Mesothelial cell of epicardium (in vitro differentiated cells): ENCODE data around the gene DENND6B. TPM values are rescaled to one million over a fixed set of nuclear protein-coding genes. Genes with fewer than 3 reads are reported as not detected.

Source experiments
- DNase-seq, 2 experiments: peaks; one replicate each; pipeline ENCODE4 v3.0.0; 2021; ENCODE audit warnings: low spot score in 2 of 2; ENCODE audit not compliant: unreplicated experiment in 2 of 2
- H3K27ac Mint-ChIP-seq: 2 replicates; pipeline ENCODE4 v1.8.0; 2021; ENCODE audit warnings: mixed read lengths
- H3K27me3 Mint-ChIP-seq: 2 replicates; pipeline ENCODE4 v1.8.0; 2021; ENCODE audit warnings: low read depth, mixed read lengths
- H3K36me3 Mint-ChIP-seq: 2 replicates; pipeline ENCODE4 v1.8.0; 2021; ENCODE audit warnings: mixed read lengths
- H3K4me1 Mint-ChIP-seq: 2 replicates; pipeline ENCODE4 v1.8.0; 2021; ENCODE audit warnings: mixed read lengths
- H3K4me3 Mint-ChIP-seq: 2 replicates; pipeline ENCODE4 v1.8.0; 2021; ENCODE audit warnings: mild to moderate bottlenecking, moderate library complexity, mixed read lengths
- H3K9me3 Mint-ChIP-seq: 2 replicates; pipeline ENCODE4 v1.8.0; 2021; ENCODE audit warnings: mixed read lengths
- total RNA-seq: library from RNA; stranded (reverse); gene quantifications from 3 replicates; pipeline ENCODE4 v1.2.1, GENCODE V29; 2021
- TF ChIP-seq, protein P1 (sequence below): fragments of 200-600 bp; sonication (generic); IDR thresholded peaks from one replicate; pipeline ENCODE4 v1.5.0; 2021; ENCODE audit warnings: antibody characterized with exemption; ENCODE audit not compliant: unreplicated experiment

Gene DENND6B
- total RNA-seq, 1 donor from 2014 or later: 19.2 TPM

DNA sequence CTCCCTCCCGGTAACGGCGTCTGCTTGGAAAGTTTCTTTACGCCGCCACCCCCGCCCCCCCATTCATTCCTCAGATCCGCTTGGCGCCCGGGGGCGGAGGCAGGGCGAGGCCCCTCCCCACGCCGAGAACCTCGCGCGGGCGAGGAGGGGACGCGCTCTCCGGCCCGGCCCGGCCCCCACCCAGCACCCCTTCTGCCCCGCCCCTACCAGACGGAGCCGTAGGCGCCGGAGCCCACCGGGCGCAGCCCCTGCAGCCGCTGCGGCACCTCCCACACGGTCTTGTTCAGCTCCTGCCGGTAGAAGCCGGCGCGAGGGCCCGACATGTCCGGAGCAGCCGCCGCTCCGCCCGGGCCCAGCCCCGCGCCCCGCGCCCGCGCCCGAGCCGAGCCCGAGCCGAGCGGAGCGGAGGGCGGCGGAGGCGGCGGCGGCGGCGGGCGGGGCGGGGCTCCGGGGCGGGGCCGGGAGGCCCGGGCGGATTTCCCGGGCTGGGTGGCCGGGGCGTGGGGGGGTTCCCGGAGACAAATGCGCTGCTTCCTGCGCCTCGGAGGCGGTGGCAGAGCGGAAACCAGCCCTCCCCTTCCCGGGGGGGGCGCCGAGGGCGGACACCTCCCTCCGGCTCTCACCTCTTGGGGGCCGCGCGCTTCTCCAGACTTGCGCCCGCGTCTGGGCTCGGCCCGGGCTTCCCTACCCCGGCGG, 56.7 kb downstream of the DENND6B start, which contains the start of gene MAPK11:
TSS of gene MAPK11 (minus strand) at position 411 of the 696 bp plus-strand sequence. CDS start at position 323, 88 bp downstream.
- peaks cover 10% of the 10 kb centered on the region for H3K36me3 Mint-ChIP-seq
- peak within 1 kb of the TSS; percentile 64 for H3K4me3 Mint-ChIP-seq
- H3K27ac Mint-ChIP-seq: no peak within 1 kb of the TSS
- peaks cover 25% of the 10 kb centered on the region for H3K27me3 Mint-ChIP-seq
- no peak for DNase-seq
- TF ChIP-seq, protein P1, sequence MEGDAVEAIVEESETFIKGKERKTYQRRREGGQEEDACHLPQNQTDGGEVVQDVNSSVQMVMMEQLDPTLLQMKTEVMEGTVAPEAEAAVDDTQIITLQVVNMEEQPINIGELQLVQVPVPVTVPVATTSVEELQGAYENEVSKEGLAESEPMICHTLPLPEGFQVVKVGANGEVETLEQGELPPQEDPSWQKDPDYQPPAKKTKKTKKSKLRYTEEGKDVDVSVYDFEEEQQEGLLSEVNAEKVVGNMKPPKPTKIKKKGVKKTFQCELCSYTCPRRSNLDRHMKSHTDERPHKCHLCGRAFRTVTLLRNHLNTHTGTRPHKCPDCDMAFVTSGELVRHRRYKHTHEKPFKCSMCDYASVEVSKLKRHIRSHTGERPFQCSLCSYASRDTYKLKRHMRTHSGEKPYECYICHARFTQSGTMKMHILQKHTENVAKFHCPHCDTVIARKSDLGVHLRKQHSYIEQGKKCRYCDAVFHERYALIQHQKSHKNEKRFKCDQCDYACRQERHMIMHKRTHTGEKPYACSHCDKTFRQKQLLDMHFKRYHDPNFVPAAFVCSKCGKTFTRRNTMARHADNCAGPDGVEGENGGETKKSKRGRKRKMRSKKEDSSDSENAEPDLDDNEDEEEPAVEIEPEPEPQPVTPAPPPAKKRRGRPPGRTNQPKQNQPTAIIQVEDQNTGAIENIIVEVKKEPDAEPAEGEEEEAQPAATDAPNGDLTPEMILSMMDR: no peak
- H3K9me3 Mint-ChIP-seq: no peaks in the 10 kb centered on the region
- peaks cover 24% of the 10 kb centered on the region for H3K4me1 Mint-ChIP-seq

DNA sequence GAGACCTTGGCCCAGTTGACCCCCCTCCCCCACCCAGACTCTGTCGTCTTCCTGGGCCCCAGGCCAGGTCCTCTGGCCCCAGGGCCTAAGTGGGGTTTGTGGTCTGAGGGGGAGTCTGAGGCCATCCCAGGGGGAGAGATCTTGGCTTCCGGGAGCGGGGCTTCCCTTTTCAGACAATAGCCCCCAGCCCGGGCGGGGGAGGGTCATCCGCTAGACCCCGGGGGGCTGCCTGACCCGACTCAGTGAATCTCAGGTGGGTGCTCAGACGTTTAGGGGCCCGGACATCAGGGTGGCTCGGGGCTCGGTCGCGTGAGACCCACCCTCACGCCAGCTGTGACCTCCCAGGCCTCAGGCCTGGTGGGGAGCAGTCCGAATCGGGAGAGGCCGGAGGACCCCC, 57.2 kb downstream of the DENND6B start:
- Mint-ChIP-seq H3K4me1 (peaks cover 21% of the 10 kb centered on the region), H3K4me3 (peak overlapping the region; percentile 64), H3K36me3 (peaks cover 7% of the 10 kb centered on the region), H3K9me3 (no peaks in the 10 kb centered on the region), H3K27ac (no peak overlapping the region), H3K27me3 (peaks cover 25% of the 10 kb centered on the region)
- TF ChIP-seq, protein P1: no peak
- DNase-seq: no peak

DNA sequence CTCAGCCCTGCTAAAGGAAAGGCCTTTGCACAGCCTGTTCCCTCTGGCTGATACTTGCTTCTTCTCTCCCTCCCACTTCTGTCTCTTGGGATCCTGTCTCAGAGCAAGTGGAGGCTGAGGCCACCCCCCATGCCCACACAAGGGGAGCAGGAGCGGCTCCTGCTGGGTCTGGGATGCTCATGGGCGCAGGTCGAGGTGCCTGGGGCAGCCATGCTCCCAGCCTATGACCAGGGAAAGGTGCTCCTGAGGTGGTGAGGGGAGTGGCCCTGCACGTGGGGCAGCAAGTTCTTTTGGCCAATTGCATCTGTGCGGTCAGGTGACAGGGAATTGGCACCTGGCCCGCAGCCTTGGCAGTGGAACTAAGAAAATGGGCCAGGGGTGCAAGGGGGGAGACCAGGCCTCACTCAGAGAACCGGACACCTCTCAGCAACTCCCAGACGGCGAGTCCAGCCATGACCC, 58.1 kb downstream of the DENND6B start:
- peaks cover 19% of the 10 kb centered on the region for H3K4me1 Mint-ChIP-seq
- DNase-seq: no peak
- TF ChIP-seq, protein P1: no peak
- peaks cover under 1% of the 10 kb centered on the region for H3K36me3 Mint-ChIP-seq
- H3K27me3 Mint-ChIP-seq: peaks cover 25% of the 10 kb centered on the region
- peak overlapping the region; percentile 64 for H3K4me3 Mint-ChIP-seq
- H3K9me3 Mint-ChIP-seq: no peaks in the 10 kb centered on the region
- H3K27ac Mint-ChIP-seq: no peak overlapping the region

DNA sequence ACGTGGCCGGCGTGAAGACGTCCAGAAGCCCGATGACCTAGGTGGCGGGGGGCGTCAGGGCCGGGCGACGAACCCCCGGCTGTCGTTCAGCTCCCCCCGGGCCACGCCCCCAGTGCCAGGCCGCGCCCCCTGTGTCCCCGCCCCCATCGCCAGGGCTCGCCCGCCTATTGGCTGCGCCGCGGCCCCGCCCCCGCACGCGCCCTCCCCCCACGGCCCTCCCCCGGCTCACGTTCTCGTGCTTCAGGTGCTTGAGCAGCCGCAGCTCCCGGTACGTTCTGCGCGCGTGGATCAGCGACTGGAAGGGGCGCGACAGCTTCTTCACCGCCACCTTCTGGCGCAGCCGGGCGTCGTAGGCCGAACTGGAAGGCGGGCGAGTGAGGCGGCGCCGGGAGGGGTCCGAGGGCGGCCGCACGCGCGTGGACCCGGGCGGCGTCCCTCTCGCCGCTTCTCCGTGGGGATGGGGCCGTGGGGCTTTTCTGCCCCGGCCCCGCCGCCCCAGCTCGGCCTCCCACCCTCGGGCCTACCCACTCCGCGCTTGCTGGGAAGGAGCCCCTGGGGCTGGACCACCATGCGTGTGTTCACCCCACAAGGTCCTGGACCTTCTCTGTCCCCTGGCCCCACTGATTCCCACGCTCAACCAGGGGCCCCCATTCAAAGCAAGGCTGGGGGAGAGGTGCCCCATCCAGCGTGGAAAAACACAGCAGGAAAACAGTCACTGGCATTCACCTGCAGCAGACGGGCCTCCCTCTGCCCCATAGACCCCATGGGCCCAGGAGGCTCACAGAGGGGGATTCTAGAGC, 59.0 kb downstream of the DENND6B start:
- peaks cover 18% of the 10 kb centered on the region for H3K4me1 Mint-ChIP-seq
- no peaks in the 10 kb centered on the region for H3K9me3 Mint-ChIP-seq
- H3K4me3 Mint-ChIP-seq: no peak overlapping the region
- peaks cover 25% of the 10 kb centered on the region for H3K27me3 Mint-ChIP-seq
- H3K27ac Mint-ChIP-seq: no peak overlapping the region
- peak in 1 of 2 experiments; percentile 52 for DNase-seq
- TF ChIP-seq, protein P1: no peak
- no peaks in the 10 kb centered on the region for H3K36me3 Mint-ChIP-seq

DNA sequence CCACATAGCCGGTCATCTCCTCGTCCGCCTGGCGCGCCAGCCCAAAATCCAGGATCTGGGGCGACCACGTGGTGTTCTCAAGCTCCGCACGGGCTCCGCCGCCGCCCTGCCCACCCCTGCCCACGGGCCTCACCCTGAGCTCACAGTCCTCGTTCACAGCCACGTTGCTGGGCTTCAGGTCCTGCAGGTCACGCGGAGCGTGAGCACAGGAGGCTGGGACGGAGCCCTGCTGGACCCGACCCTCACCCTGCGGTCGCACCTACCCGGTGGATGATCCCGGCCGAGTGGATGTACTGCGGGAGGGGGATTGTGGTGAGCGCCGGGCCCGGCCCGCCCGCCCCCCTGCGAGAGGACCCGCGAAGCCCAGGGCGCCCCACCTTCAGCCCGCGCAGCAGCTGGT, 59.8 kb downstream of the DENND6B start:
- Mint-ChIP-seq H3K36me3 (no peaks in the 10 kb centered on the region), H3K27ac (no peak overlapping the region), H3K4me3 (no peak overlapping the region), H3K27me3 (peaks cover 31% of the 10 kb centered on the region), H3K9me3 (no peaks in the 10 kb centered on the region), H3K4me1 (peaks cover 21% of the 10 kb centered on the region)
- TF ChIP-seq, protein P1: no peak
- DNase-seq: no peak
